ENCODE results near the gene ADTRP. TPM values are rescaled to one million over a fixed set of nuclear protein-coding genes. Genes with fewer than 3 reads are reported as not detected.

ADTRP gene
- total RNA-seq, 1 donor from 2014 or later = 2.0 TPM

DNA sequence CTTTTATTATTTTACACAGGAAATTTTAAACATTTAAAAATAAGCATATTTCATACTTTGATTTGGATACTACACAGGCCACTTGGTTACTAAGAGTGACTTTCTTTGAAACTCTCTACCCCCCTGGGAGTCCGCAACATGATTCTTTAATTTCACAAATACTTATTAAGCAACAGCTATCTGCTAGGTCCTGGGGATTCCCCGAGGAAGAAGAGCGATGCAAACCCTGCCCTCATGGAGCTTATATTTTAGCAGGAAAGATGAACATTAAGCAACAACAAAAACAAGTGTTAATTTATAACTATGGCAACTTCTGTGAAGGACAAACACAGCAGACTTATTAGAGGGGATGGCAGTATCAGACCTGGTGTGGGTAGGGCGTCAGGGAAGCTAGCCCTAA, 3.9 kb upstream of the ADTRP start:
- Mint-ChIP-seq H3K27me3 (peaks cover 10% of the 10 kb centered on the region), H3K27ac (no peak overlapping the region), H3K4me3 (no peak overlapping the region), H3K4me1 (peaks cover 3% of the 10 kb centered on the region), H3K36me3 (ENCODE audit: low read depth) (no peaks in the 10 kb centered on the region), H3K9me3 (no peaks in the 10 kb centered on the region)
- POLR2A ChIA-PET = no interaction called here
- intact Hi-C loops (cut with micrococcal nuclease) = no loop called here
- ATAC-seq (ENCODE audit: low read depth) (no peak), DNase-seq (no peak)
- CTCF ChIA-PET = no interaction called here
- TF ChIP-seq, protein P1, sequence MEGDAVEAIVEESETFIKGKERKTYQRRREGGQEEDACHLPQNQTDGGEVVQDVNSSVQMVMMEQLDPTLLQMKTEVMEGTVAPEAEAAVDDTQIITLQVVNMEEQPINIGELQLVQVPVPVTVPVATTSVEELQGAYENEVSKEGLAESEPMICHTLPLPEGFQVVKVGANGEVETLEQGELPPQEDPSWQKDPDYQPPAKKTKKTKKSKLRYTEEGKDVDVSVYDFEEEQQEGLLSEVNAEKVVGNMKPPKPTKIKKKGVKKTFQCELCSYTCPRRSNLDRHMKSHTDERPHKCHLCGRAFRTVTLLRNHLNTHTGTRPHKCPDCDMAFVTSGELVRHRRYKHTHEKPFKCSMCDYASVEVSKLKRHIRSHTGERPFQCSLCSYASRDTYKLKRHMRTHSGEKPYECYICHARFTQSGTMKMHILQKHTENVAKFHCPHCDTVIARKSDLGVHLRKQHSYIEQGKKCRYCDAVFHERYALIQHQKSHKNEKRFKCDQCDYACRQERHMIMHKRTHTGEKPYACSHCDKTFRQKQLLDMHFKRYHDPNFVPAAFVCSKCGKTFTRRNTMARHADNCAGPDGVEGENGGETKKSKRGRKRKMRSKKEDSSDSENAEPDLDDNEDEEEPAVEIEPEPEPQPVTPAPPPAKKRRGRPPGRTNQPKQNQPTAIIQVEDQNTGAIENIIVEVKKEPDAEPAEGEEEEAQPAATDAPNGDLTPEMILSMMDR (IDR thresholded peaks at IDR 0.05) = no peak

DNA sequence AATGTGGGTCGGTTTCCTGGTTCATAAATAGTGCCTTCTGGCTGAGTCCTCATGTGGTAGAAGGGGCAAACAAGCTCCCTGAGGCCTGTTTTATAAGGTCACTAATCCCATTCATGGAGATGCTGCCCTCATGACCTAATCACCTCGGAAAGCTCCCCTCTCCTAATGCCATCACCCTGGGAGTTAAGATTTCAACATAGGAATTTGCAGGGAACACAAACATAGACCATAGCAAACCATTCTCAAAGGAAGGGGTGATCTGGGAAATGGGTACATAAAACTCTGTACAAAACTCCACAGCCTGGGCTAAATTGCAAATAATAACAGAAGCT, 1.5 kb upstream of the ADTRP start:
- Mint-ChIP-seq H3K9me3 (no peaks in the 10 kb centered on the region), H3K4me1 (no peaks in the 10 kb centered on the region), H3K27me3 (peaks cover 8% of the 10 kb centered on the region), H3K4me3 (no peak overlapping the region), H3K36me3 (ENCODE audit: low read depth) (no peaks in the 10 kb centered on the region), H3K27ac (no peak overlapping the region)
- no peak for ATAC-seq (ENCODE audit: low read depth)
- no peak for DNase-seq
- CTCF ChIA-PET = no interaction called here
- POLR2A ChIA-PET = no interaction called here
- intact Hi-C loops (cut with micrococcal nuclease) = no loop called here
- TF ChIP-seq, protein P1 (IDR thresholded peaks at IDR 0.05) = no peak

DNA sequence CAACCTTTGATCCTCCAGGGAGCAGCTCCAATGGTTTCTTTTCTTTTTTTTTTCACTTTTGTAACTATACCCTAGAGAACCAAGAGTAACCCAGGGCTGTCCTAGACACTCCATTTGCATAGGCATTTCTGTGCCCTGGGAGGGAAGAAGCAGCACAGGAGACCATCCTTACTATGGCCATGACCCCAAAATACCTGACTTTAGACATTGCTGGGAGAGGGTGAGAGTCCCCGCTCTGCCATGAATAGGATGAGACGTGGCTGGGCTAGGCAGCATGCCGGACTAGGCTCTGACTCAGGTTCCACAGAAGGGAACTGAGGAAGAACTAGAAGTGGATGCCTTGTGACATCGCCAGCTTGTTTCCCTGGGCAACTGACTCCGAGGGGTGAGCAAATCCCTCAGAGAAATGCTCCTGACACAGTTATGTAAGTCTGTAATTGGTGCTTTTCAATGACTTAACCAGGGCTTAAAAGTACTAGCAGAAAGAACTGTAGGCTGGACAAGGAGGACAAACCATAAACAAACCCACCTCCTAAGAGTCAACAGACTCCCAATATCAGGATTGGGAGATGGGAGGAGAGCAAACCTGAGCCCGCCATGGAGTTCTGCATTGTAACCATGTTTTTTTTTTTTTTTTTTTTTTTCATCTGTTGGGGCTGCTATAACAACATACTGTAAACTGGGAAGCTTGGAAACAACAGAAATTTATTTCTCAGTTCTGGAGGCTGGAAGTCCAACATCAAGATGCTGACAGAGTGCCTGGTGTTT, 910 bp upstream of the ADTRP start:
- DNase-seq = no peak
- ATAC-seq (ENCODE audit: low read depth) = no peak
- TF ChIP-seq, protein P1 (IDR thresholded peaks at IDR 0.05) = no peak
- intact Hi-C loops (cut with micrococcal nuclease) = no loop called here
- CTCF ChIA-PET = no interaction called here
- POLR2A ChIA-PET = no interaction called here
- no peaks in the 10 kb centered on the region for H3K9me3 Mint-ChIP-seq
- no peaks in the 10 kb centered on the region for H3K36me3 Mint-ChIP-seq (ENCODE audit: low read depth)
- H3K4me3 Mint-ChIP-seq = no peak overlapping the region
- peaks cover 8% of the 10 kb centered on the region for H3K27me3 Mint-ChIP-seq
- no peaks in the 10 kb centered on the region for H3K4me1 Mint-ChIP-seq
- no peak overlapping the region for H3K27ac Mint-ChIP-seq

DNA sequence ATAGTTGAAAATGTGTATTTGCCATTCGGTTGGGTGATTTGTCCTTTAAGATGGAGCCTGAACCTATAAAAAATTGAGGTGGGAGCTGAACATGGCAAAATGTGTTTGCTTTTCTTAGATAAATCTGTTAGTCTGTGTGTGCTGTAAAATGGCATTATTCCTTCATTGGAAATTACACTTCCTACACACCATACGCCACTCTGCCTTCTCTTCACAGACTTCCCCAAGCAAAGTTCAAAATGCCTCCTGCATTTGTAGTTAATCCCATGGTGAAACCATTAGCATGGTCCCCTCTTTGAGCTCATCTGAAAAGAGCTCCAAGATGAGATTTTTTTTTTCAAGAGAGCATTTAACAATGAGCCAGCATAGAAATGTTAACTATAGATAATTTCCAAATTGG, 567 bp downstream of the ADTRP start:
- H3K4me3 Mint-ChIP-seq = no peak overlapping the region
- intact Hi-C loops (cut with micrococcal nuclease) = no loop called here
- ATAC-seq (ENCODE audit: low read depth) (no peak), DNase-seq (no peak)
- TF ChIP-seq, protein P1 (IDR thresholded peaks at IDR 0.05) = no peak
- H3K27ac Mint-ChIP-seq = no peak overlapping the region
- ChIA-PET POLR2A (no interaction called here), CTCF (no interaction called here)
- H3K36me3 Mint-ChIP-seq (ENCODE audit: low read depth) = no peaks in the 10 kb centered on the region
- H3K27me3 Mint-ChIP-seq = peaks cover 4% of the 10 kb centered on the region
- H3K4me1 Mint-ChIP-seq = no peaks in the 10 kb centered on the region
- no peaks in the 10 kb centered on the region for H3K9me3 Mint-ChIP-seq

DNA sequence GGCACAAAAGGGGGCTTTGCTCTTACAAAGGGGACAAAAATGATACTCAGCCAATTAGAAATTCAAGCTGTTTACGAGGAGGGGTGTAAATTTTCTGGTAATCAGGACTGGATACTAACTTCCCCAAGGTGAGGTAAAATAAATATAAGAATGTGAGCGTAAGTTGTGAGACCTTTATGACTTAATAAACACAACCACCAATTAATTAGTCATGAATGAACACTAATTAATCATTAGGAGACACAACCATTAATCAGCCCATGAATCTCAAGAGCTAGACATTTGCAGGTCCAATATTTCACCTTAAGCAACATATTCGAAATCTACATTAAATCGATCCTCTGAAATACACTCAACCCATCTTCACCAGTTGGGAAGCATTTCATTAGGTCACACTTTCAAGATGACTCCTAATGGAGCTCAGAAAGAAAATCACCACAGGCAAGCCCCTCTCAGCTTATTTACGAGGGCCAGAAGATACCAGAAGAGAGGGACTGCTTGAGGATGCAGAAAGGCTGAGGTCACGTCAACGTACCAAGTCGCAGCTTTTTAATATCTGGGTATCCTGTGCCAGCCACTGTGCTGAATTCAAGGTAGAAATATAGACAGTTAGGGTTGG, 2.7 kb downstream of the ADTRP start:
- intact Hi-C loops (cut with micrococcal nuclease) = no loop called here
- Mint-ChIP-seq H3K36me3 (ENCODE audit: low read depth) (no peaks in the 10 kb centered on the region), H3K27me3 (peaks cover 5% of the 10 kb centered on the region), H3K4me1 (no peaks in the 10 kb centered on the region), H3K9me3 (no peaks in the 10 kb centered on the region), H3K27ac (no peak overlapping the region), H3K4me3 (no peak overlapping the region)
- ChIA-PET CTCF (no interaction called here), POLR2A (no interaction called here)
- TF ChIP-seq, protein P1 (IDR thresholded peaks at IDR 0.05) = no peak
- DNase-seq (no peak), ATAC-seq (ENCODE audit: low read depth) (no peak)
